Measurements from ENCODE around the gene ACTR1B.

Gene ACTR1B

GRCh38 chr2:97708608-97709007 lies 44.8 kb upstream of the ACTR1B start:
- H4K20me1 ChIP-seq (ENCODE audit: insufficient read depth, low read length), result no peaks in the 10 kb centered on the region
- H3K27ac ChIP-seq (ENCODE audit: low read length), result no peak overlapping the region
- H3K36me3 ChIP-seq (ENCODE audit: insufficient read depth, low read length), result no peaks in the 10 kb centered on the region; the same call in 1 of the 2 replicates
- no peak overlapping the region for H2AFZ ChIP-seq (ENCODE audit: low read depth, low read length)
- TF ChIP-seq CTCF (IDR thresholded peaks at IDR 0.05; ENCODE audit: borderline replicate concordance, extremely low read depth, low read length, poor library complexity, severe bottlenecking), result no peak
- TF ChIP-seq EZH2 (IDR thresholded peaks at IDR 0.05; ENCODE audit: borderline replicate concordance, low read depth, low read length, severe bottlenecking), result no peak
- ATAC-seq (ENCODE audit: insufficient read depth, low read depth), result no peak
- no peak overlapping the region for H3K4me3 ChIP-seq (ENCODE audit: low read depth in 1 of 2, low read length in 2 of 2)
- peaks cover 13% of the 10 kb centered on the region for H3K79me2 ChIP-seq (ENCODE audit: insufficient read depth, low read length)
- H3K27me3 ChIP-seq (ENCODE audit: insufficient read depth, low read length, poor library complexity), result no peaks in the 10 kb centered on the region
- H3K9me3 ChIP-seq (ENCODE audit: insufficient read depth, low read length, severe bottlenecking), result no peaks in the 10 kb centered on the region
- no peak overlapping the region for H3K9ac ChIP-seq (ENCODE audit: low read depth, low read length)
- no peak overlapping the region for H3K4me2 ChIP-seq (ENCODE audit: insufficient read depth, low read length)
- no peak for DNase-seq
- H3K4me1 ChIP-seq (ENCODE audit: insufficient read depth, low read length), result peaks cover 33% of the 10 kb centered on the region

GRCh38 chr2:97708048-97708380 lies 44.2 kb upstream of the ACTR1B start:
- ATAC-seq (ENCODE audit: insufficient read depth, low read depth) (no peak), DNase-seq (no peak)
- H4K20me1 ChIP-seq (ENCODE audit: insufficient read depth, low read length), result no peaks in the 10 kb centered on the region
- no peak overlapping the region for H3K27ac ChIP-seq (ENCODE audit: low read length)
- no peaks in the 10 kb centered on the region for H3K36me3 ChIP-seq (ENCODE audit: insufficient read depth, low read length)
- no peaks in the 10 kb centered on the region for H3K9me3 ChIP-seq (ENCODE audit: insufficient read depth, low read length, severe bottlenecking)
- no peak overlapping the region for H2AFZ ChIP-seq (ENCODE audit: low read depth, low read length)
- no peaks in the 10 kb centered on the region for H3K27me3 ChIP-seq (ENCODE audit: insufficient read depth, low read length, poor library complexity)
- peaks cover 30% of the 10 kb centered on the region for H3K4me1 ChIP-seq (ENCODE audit: insufficient read depth, low read length)
- H3K4me2 ChIP-seq (ENCODE audit: insufficient read depth, low read length), result no peak overlapping the region
- H3K4me3 ChIP-seq (ENCODE audit: low read depth in 1 of 2, low read length in 2 of 2), result no peak overlapping the region
- TF ChIP-seq EZH2 (IDR thresholded peaks at IDR 0.05; ENCODE audit: borderline replicate concordance, low read depth, low read length, severe bottlenecking), result no peak
- TF ChIP-seq CTCF (IDR thresholded peaks at IDR 0.05; ENCODE audit: borderline replicate concordance, extremely low read depth, low read length, poor library complexity, severe bottlenecking), result no peak
- H3K9ac ChIP-seq (ENCODE audit: low read depth, low read length), result no peak overlapping the region
- peaks cover 7% of the 10 kb centered on the region; the same call in 1 of the 2 replicates for H3K79me2 ChIP-seq (ENCODE audit: insufficient read depth, low read length)

- no peaks in the 10 kb centered on the region for H3K27me3 ChIP-seq (ENCODE audit: insufficient read depth, low read length, poor library complexity)
- no peaks in the 10 kb centered on the region for H4K20me1 ChIP-seq (ENCODE audit: insufficient read depth, low read length)
- H3K79me2 ChIP-seq (ENCODE audit: insufficient read depth, low read length), result peaks cover 2% of the 10 kb centered on the region; the same call in 1 of the 2 replicates
- DNase-seq (no peak), ATAC-seq (ENCODE audit: insufficient read depth, low read depth) (no peak)
- H3K9me3 ChIP-seq (ENCODE audit: insufficient read depth, low read length, severe bottlenecking), result no peaks in the 10 kb centered on the region
- TF ChIP-seq CTCF (IDR thresholded peaks at IDR 0.05; ENCODE audit: borderline replicate concordance, extremely low read depth, low read length, poor library complexity, severe bottlenecking) (no peak), EZH2 (IDR thresholded peaks at IDR 0.05; ENCODE audit: borderline replicate concordance, low read depth, low read length, severe bottlenecking) (no peak)
- H3K9ac ChIP-seq (ENCODE audit: low read depth, low read length), result no peak overlapping the region
- H3K27ac ChIP-seq (ENCODE audit: low read length), result no peak overlapping the region
- H3K4me1 ChIP-seq (ENCODE audit: insufficient read depth, low read length), result peaks cover 25% of the 10 kb centered on the region
- no peak overlapping the region for H3K4me3 ChIP-seq (ENCODE audit: low read depth in 1 of 2, low read length in 2 of 2)
- no peak overlapping the region for H2AFZ ChIP-seq (ENCODE audit: low read depth, low read length)
- no peak overlapping the region for H3K4me2 ChIP-seq (ENCODE audit: insufficient read depth, low read length)
- H3K36me3 ChIP-seq (ENCODE audit: insufficient read depth, low read length), result no peaks in the 10 kb centered on the region
Observed at GRCh38 chr2:97707362-97708047, 43.7 kb upstream of the ACTR1B start.

Measured in DND-41 (cell line).